ENCODE results near the gene STX12. TPM values are rescaled to one million over a fixed set of nuclear protein-coding genes. Genes with fewer than 3 reads are reported as not detected.

Gene STX12
- total and polyA plus RNA-seq, 2 of the 4 experiments (the other 2 are of a cell fraction): 28.6 to 54.8 TPM

DNA sequence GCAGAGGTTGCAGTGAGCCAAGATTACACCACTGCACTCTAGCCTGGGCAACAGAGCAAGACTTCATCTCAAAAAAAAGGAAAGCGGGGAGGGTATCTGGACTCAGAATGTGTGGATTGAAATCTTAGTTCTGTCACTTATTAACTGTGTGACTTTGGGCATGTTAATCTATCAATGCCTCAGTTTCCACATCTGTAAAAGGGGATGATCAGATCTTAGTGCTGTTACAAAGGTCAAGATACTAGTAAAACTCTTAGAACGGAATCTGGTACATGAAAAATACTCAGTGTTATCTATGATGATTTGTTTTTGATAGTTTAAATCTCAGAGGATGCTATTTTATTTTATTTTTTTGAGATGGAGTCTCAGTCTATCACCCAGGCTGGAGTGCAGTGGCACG is 36.8 kb upstream of the STX12 start:
- DNase-seq: no peak
- WGBS, 2 experiments (ENCODE audit: extremely low coverage in 2 of 2, insufficient read length in 1 of 2): 100% methylated on average over 1 of the region's 3 CpGs; no CpG with 5 or more reads in 1 of the 2 experiments

More for the DNA sequence above, 36.8 kb upstream of the STX12 start:
- Histone ChIP-seq H3K4me3 (ENCODE audit: insufficient read depth, low read depth, low read length) (no peak overlapping the region), H3K4ac (ENCODE audit: low read depth, low read length) (no peak overlapping the region), H3K14ac (replicated peaks; ENCODE audit: low read depth, low read length) (no peak overlapping the region), H3K9me3 (ENCODE audit: control insufficient read depth, insufficient read depth, low read length) (no peaks in the 10 kb centered on the region), H3K9me1 (ENCODE audit: insufficient read depth, low read length) (no peaks in the 10 kb centered on the region), H2AK9ac (replicated peaks; ENCODE audit: low read depth, low read length, poor library complexity) (no peak overlapping the region), H3K27me3 (ENCODE audit: control insufficient read depth, insufficient read depth, low read length) (no peaks in the 10 kb centered on the region), H3K9ac (ENCODE audit: low read depth, low read length) (no peak overlapping the region), H3K79me1 (ENCODE audit: low read depth in 1 of 2, low read length in 2 of 2) (0 out of 4 replicates have a peak, but pooled peaks cover 0 to 5% of the 10 kb centered on the region in 2 experiments), H3K56ac (ENCODE audit: extremely low read depth, insufficient read depth, low read length) (no peak overlapping the region), H3K23ac (ENCODE audit: low read depth, low read length) (no peak overlapping the region), H3K36me3 (ENCODE audit: control insufficient read depth, insufficient read depth, low read length) (peaks cover 22% of the 10 kb centered on the region), H4K91ac (ENCODE audit: insufficient read depth, low read depth, low read length) (no peak overlapping the region), H3K27ac (ENCODE audit: insufficient read depth, low read length) (no peak overlapping the region), H2BK120ac (ENCODE audit: low read depth, low read length) (no peak overlapping the region), H4K8ac (ENCODE audit: low read depth in 2 of 2, low read length in 2 of 2) (no peak overlapping the region), H2BK20ac (ENCODE audit: low read depth, low read length) (no peak overlapping the region), H4K20me1 (ENCODE audit: insufficient read depth, low read length) (no peaks in the 10 kb centered on the region), H2AFZ (replicated peaks; ENCODE audit: low read length, poor library complexity) (no peak overlapping the region), H3K4me2 (ENCODE audit: low read depth, low read length) (no peak overlapping the region), H3K4me1 (ENCODE audit: control insufficient read depth, insufficient read depth, low read length) (no peaks in the 10 kb centered on the region), H4K5ac (ENCODE audit: low read depth, low read length) (no peak overlapping the region), H2BK15ac (ENCODE audit: low read depth, low read length) (no peak overlapping the region), H2BK5ac (ENCODE audit: low read depth, low read length, poor library complexity, severe bottlenecking) (no peak overlapping the region), H3K18ac (ENCODE audit: low read depth, low read length) (no peak overlapping the region), H2AK5ac (ENCODE audit: low read depth, low read length) (no peak overlapping the region)
- dilution Hi-C loops (cut with HindIII; ENCODE audit: low sequenced_read_pairs, unreplicated experiment) (no loop called here), intact Hi-C loops (cut with micrococcal nuclease) (no loop called here), in situ Hi-C loops (cut with MboI; ENCODE audit: low sequenced_read_pairs) (no loop called here)
- POLR2A ChIA-PET (ENCODE audit: unreplicated experiment): no interaction called here
- BruUV-seq (replicated peaks): no TSS peak
- CTCF ChIA-PET: no interaction called here
- TF ChIP-seq RAD21 (IDR thresholded peaks at IDR 0.05; ENCODE audit: low read length) (no peak), MAZ (IDR thresholded peaks at IDR 0.05; ENCODE audit: borderline replicate concordance, low read depth, low read length) (no peak), MXI1 (IDR thresholded peaks at IDR 0.05; ENCODE audit: borderline replicate concordance, low read depth, low read length) (no peak), CHD1 (IDR thresholded peaks at IDR 0.05; ENCODE audit: low read depth, low read length) (no peak), SMC3 (IDR thresholded peaks at IDR 0.05; ENCODE audit: low read depth, low read length) (no peak), CEBPB (IDR thresholded peaks at IDR 0.05; ENCODE audit: low read depth, low read length) (no peak), POLR2A (IDR thresholded peaks at IDR 0.05; ENCODE audit: low read depth, low read length) (no peak), FOS (IDR thresholded peaks at IDR 0.05; ENCODE audit: low read depth, low read length) (no peak), RFX5 (IDR thresholded peaks at IDR 0.05; ENCODE audit: low read depth, low read length) (no peak), NFE2L2 (IDR thresholded peaks at IDR 0.05; ENCODE audit: low read depth, low read length) (no peak)
- TF ChIP-seq, protein P1, sequence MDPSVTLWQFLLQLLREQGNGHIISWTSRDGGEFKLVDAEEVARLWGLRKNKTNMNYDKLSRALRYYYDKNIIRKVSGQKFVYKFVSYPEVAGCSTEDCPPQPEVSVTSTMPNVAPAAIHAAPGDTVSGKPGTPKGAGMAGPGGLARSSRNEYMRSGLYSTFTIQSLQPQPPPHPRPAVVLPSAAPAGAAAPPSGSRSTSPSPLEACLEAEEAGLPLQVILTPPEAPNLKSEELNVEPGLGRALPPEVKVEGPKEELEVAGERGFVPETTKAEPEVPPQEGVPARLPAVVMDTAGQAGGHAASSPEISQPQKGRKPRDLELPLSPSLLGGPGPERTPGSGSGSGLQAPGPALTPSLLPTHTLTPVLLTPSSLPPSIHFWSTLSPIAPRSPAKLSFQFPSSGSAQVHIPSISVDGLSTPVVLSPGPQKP (IDR thresholded peaks at IDR 0.05; ENCODE audit: borderline replicate concordance, low read depth, low read length): no peak
- TF ChIP-seq, protein P2, sequence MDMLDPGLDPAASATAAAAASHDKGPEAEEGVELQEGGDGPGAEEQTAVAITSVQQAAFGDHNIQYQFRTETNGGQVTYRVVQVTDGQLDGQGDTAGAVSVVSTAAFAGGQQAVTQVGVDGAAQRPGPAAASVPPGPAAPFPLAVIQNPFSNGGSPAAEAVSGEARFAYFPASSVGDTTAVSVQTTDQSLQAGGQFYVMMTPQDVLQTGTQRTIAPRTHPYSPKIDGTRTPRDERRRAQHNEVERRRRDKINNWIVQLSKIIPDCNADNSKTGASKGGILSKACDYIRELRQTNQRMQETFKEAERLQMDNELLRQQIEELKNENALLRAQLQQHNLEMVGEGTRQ (IDR thresholded peaks at IDR 0.05; ENCODE audit: low read depth, low read length): no peak
- TF ChIP-seq, protein P3, sequence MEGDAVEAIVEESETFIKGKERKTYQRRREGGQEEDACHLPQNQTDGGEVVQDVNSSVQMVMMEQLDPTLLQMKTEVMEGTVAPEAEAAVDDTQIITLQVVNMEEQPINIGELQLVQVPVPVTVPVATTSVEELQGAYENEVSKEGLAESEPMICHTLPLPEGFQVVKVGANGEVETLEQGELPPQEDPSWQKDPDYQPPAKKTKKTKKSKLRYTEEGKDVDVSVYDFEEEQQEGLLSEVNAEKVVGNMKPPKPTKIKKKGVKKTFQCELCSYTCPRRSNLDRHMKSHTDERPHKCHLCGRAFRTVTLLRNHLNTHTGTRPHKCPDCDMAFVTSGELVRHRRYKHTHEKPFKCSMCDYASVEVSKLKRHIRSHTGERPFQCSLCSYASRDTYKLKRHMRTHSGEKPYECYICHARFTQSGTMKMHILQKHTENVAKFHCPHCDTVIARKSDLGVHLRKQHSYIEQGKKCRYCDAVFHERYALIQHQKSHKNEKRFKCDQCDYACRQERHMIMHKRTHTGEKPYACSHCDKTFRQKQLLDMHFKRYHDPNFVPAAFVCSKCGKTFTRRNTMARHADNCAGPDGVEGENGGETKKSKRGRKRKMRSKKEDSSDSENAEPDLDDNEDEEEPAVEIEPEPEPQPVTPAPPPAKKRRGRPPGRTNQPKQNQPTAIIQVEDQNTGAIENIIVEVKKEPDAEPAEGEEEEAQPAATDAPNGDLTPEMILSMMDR (conservative IDR thresholded peaks at IDR 0.05; ENCODE audit: low read depth, low read length): no peak
- no peak for ATAC-seq (ENCODE audit: low read depth)

All from IMR-90 (cell line).